ENCODE results near the gene POLA2.

DNA sequence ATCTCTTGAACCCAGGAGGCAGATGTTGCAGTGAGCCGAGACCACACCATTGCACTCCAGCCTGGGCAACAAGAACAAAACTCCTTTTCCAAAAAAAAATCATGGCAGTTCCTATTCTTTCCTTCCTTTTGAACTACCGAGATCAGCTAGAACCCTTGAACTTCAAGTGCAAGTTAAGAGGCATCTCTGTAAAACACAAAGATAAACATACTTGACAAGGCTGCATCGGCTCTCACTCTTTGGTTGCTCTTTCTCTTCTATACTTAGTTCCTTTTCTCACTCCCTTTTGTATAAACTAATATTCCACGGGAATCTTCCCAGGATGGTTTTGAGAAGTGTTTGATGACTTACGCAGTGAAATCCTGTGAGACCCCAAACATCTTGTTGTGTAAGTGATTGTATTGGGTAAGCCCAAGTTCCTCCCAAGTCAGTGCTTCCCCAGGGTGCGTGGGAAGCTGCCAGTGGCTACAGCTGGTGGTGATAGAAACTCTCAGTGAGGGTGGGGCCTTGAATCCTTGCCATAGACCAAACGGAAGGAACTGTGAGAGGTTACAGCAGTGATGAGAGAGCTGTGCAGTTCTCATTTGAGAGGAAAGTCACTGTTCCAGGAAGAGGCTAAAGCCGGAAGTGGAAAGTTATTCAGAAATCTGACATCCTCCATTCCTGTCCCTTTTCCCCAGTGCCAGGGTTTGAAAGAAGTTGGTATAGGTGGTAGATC, 28.8 kb downstream of the POLA2 start:
- TF ChIP-seq EZH2 (IDR thresholded peaks at IDR 0.05) (no peak), POLR2AphosphoS5 (IDR thresholded peaks at IDR 0.05; ENCODE audit: borderline replicate concordance, low read depth, low read length) (no peak), FOXP2 (optimal IDR thresholded peaks at IDR 0.05; ENCODE audit: control extremely low read depth, extremely low read length, insufficient read depth) (no peak)

Data from SK-N-MC (cell line).